Vagina (tissue), 2 donors: ENCODE measurements around the gene RFESD.

ENCODE experiments used
- POLR2A ChIP-seq, 2 donors: fragments of 450-650 bp; IDR thresholded peaks; one replicate each; pipeline ENCODE4 v1.6.1; 2017; ENCODE audit warnings: antibody characterized with exemption in 2 of 2, mild to moderate bottlenecking in 2 of 2, moderate library complexity in 2 of 2
- TF ChIP-seq, protein P1 (sequence below), 3 experiments: fragments of 450-650 bp in 2 of 3; fragments of 200-600 bp in 1 of 3; sonication (generic) in 1 of 3; IDR thresholded peaks; one replicate each; pipeline ENCODE4 v1.5.1; 2017 to 2019; ENCODE audit warnings: antibody characterized with exemption in 3 of 3, mild to moderate bottlenecking in 2 of 3, moderate library complexity in 2 of 3

DNA sequence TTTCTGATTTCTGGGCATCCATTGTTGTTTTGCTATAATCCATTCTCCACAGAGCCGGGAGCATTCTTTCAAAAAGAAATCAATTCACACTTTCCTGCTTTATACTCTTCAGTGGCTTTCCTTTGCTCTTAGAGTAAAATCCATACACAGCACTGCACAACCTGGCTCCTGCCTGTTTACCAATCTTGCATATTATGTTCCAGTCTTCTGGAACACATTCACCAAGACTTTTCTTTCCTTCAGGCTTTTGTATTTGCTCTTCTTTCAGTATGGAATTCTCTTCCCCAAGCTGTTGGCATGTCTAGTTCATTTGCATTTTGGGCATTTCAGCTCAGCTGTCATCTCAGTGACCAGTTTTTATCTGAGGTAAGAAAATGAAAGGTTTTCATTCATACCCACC lies 6.3 kb downstream of the RFESD start:
- TF ChIP-seq, protein P1, sequence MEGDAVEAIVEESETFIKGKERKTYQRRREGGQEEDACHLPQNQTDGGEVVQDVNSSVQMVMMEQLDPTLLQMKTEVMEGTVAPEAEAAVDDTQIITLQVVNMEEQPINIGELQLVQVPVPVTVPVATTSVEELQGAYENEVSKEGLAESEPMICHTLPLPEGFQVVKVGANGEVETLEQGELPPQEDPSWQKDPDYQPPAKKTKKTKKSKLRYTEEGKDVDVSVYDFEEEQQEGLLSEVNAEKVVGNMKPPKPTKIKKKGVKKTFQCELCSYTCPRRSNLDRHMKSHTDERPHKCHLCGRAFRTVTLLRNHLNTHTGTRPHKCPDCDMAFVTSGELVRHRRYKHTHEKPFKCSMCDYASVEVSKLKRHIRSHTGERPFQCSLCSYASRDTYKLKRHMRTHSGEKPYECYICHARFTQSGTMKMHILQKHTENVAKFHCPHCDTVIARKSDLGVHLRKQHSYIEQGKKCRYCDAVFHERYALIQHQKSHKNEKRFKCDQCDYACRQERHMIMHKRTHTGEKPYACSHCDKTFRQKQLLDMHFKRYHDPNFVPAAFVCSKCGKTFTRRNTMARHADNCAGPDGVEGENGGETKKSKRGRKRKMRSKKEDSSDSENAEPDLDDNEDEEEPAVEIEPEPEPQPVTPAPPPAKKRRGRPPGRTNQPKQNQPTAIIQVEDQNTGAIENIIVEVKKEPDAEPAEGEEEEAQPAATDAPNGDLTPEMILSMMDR (IDR thresholded peaks at IDR 0.05): no peak
- no peak for TF ChIP-seq POLR2A (IDR thresholded peaks at IDR 0.05)
